ENCODE results near the gene DMRTA2. TPM values are rescaled to one million over a fixed set of nuclear protein-coding genes. Genes with fewer than 3 reads are reported as not detected.

The DMRTA2 gene
- total RNA-seq, 2 donors from 2014 or later: not detected

- no peaks in the 10 kb centered on the region for H3K36me3 ChIP-seq
- DNase-seq: no peak
- no peaks in the 10 kb centered on the region for H3K9me3 ChIP-seq
- H3K27ac ChIP-seq: no peak overlapping the region
- H3K4me3 ChIP-seq: no peak overlapping the region
- no peak overlapping the region for H3K9ac ChIP-seq (ENCODE audit: low read depth in 2 of 2, low read length in 2 of 2)
- H3K4me1 ChIP-seq: no peaks in the 10 kb centered on the region
- intact Hi-C loops (cut with DNase I): no loop called here
- no peak for TF ChIP-seq CTCF (IDR thresholded peaks at IDR 0.05)
- H3K27me3 ChIP-seq: no peaks in the 10 kb centered on the region
Measured at GRCh38 chr1:50453266-50453665, 30.0 kb upstream of the DMRTA2 start.

GRCh38 chr1:50452700-50453099 lies 29.5 kb upstream of the DMRTA2 start:
- no peak for TF ChIP-seq CTCF (IDR thresholded peaks at IDR 0.05)
- intact Hi-C loops (cut with DNase I): no loop called here

GRCh38 chr1:50450861-50451653 lies 27.8 kb upstream of the DMRTA2 start:
- DNase-seq: no peak
- no peak for TF ChIP-seq CTCF (IDR thresholded peaks at IDR 0.05)
- Histone ChIP-seq H3K4me3 (no peak overlapping the region), H3K4me1 (no peaks in the 10 kb centered on the region), H3K9me3 (no peaks in the 10 kb centered on the region), H3K9ac (ENCODE audit: low read depth in 2 of 2, low read length in 2 of 2) (no peak overlapping the region), H3K36me3 (no peaks in the 10 kb centered on the region), H3K27me3 (no peaks in the 10 kb centered on the region), H3K27ac (no peak overlapping the region)
- intact Hi-C loops (cut with DNase I): no loop called here

More at GRCh38 chr1:50452700-50453099, 29.5 kb upstream of the DMRTA2 start:
- Histone ChIP-seq H3K9ac (ENCODE audit: low read depth in 2 of 2, low read length in 2 of 2) (no peak overlapping the region), H3K36me3 (no peaks in the 10 kb centered on the region), H3K9me3 (no peaks in the 10 kb centered on the region), H3K4me3 (no peak overlapping the region), H3K27me3 (no peaks in the 10 kb centered on the region), H3K4me1 (no peaks in the 10 kb centered on the region), H3K27ac (no peak overlapping the region)
- no peak for DNase-seq

- DNase-seq: no peak
Measured at GRCh38 chr1:50447961-50448360, 24.7 kb upstream of the DMRTA2 start.

GRCh38 chr1:50441183-50441582 lies 17.9 kb upstream of the DMRTA2 start:
- H3K27me3 ChIP-seq: no peaks in the 10 kb centered on the region
- H3K4me1 ChIP-seq: no peaks in the 10 kb centered on the region
- H3K27ac ChIP-seq: no peak overlapping the region
- no peak for DNase-seq
- intact Hi-C loops (cut with DNase I): no loop called here
- TF ChIP-seq CTCF (IDR thresholded peaks at IDR 0.05): no peak
- H3K9me3 ChIP-seq: no peaks in the 10 kb centered on the region
- H3K9ac ChIP-seq (ENCODE audit: low read depth in 2 of 2, low read length in 2 of 2): no peak overlapping the region
- H3K4me3 ChIP-seq: no peak overlapping the region
- no peaks in the 10 kb centered on the region for H3K36me3 ChIP-seq

More at GRCh38 chr1:50447961-50448360, 24.7 kb upstream of the DMRTA2 start:
- H3K9me3 ChIP-seq: no peaks in the 10 kb centered on the region
- no peak overlapping the region for H3K27ac ChIP-seq
- H3K27me3 ChIP-seq: no peaks in the 10 kb centered on the region
- intact Hi-C loops (cut with DNase I): no loop called here
- H3K36me3 ChIP-seq: no peaks in the 10 kb centered on the region
- no peak overlapping the region for H3K4me3 ChIP-seq
- no peak for TF ChIP-seq CTCF (IDR thresholded peaks at IDR 0.05)
- no peak overlapping the region for H3K9ac ChIP-seq (ENCODE audit: low read depth in 2 of 2, low read length in 2 of 2)
- no peaks in the 10 kb centered on the region for H3K4me1 ChIP-seq
